ENCODE data around the gene CERK.

Gene CERK

GRCh38 chr22:46699091-46699490 lies 39.0 kb downstream of the CERK start:
- no peak for DNase-seq (ENCODE audit: low read depth in 2 of 2)

- DNase-seq (ENCODE audit: low read depth in 2 of 2): no peak
Observed at GRCh38 chr22:46697811-46698515, 40.1 kb downstream of the CERK start.

- no peak for DNase-seq (ENCODE audit: low read depth in 2 of 2)
Observed at GRCh38 chr22:46696614-46697013, 41.4 kb downstream of the CERK start.

GRCh38 chr22:46696229-46696518 lies 41.9 kb downstream of the CERK start:
- no peak for DNase-seq (ENCODE audit: low read depth in 2 of 2)

GRCh38 chr22:46695346-46696228 lies 42.5 kb downstream of the CERK start:
- DNase-seq (ENCODE audit: low read depth in 2 of 2): no peak

- no peak for DNase-seq (ENCODE audit: low read depth in 2 of 2)
Observed at GRCh38 chr22:46694416-46695170, 43.5 kb downstream of the CERK start.

GRCh38 chr22:46693634-46694415 lies 44.2 kb downstream of the CERK start:
- no peak for DNase-seq (ENCODE audit: low read depth in 2 of 2)

- no peak for DNase-seq (ENCODE audit: low read depth in 2 of 2)
Observed at GRCh38 chr22:46691571-46691970, 46.5 kb downstream of the CERK start.

- no peak for DNase-seq (ENCODE audit: low read depth in 2 of 2)
Observed at GRCh38 chr22:46690146-46690545, 47.9 kb downstream of the CERK start.

GRCh38 chr22:46688949-46689348 lies 49.1 kb downstream of the CERK start:
- DNase-seq (ENCODE audit: low read depth in 2 of 2): no peak

- DNase-seq (ENCODE audit: low read depth in 2 of 2): no peak
Observed at GRCh38 chr22:46687460-46687859, 50.6 kb downstream of the CERK start.

GRCh38 chr22:46687048-46687444 lies 51.0 kb downstream of the CERK start:
- DNase-seq (ENCODE audit: low read depth in 2 of 2): no peak

GRCh38 chr22:46686221-46687047 lies 51.6 kb downstream of the CERK start:
- DNase-seq (ENCODE audit: low read depth in 2 of 2): no peak

- no peak for DNase-seq (ENCODE audit: low read depth in 2 of 2)
Observed at GRCh38 chr22:46684706-46685105, 53.3 kb downstream of the CERK start.

- no peak for DNase-seq (ENCODE audit: low read depth in 2 of 2)
Observed at GRCh38 chr22:46682011-46682731, 55.9 kb downstream of the CERK start.

GRCh38 chr22:46681010-46681409 lies 57.0 kb downstream of the CERK start:
- DNase-seq (ENCODE audit: low read depth in 2 of 2): no peak

GRCh38 chr22:46679706-46680269 lies 58.3 kb downstream of the CERK start:
- no peak for DNase-seq (ENCODE audit: low read depth in 2 of 2)

GRCh38 chr22:46678785-46679700 lies 59.0 kb downstream of the CERK start:
- no peak for DNase-seq (ENCODE audit: low read depth in 2 of 2)
